HG02973 (cell line): ENCODE results near the gene SPTSSB.

Source experiments
- ATAC-seq: cut with Tn5 transposase; IDR thresholded peaks from one replicate; pipeline ENCODE4 v1.9.1; 2021; ENCODE audit warnings: moderate library complexity; ENCODE audit not compliant: unreplicated experiment

The SPTSSB gene

DNA sequence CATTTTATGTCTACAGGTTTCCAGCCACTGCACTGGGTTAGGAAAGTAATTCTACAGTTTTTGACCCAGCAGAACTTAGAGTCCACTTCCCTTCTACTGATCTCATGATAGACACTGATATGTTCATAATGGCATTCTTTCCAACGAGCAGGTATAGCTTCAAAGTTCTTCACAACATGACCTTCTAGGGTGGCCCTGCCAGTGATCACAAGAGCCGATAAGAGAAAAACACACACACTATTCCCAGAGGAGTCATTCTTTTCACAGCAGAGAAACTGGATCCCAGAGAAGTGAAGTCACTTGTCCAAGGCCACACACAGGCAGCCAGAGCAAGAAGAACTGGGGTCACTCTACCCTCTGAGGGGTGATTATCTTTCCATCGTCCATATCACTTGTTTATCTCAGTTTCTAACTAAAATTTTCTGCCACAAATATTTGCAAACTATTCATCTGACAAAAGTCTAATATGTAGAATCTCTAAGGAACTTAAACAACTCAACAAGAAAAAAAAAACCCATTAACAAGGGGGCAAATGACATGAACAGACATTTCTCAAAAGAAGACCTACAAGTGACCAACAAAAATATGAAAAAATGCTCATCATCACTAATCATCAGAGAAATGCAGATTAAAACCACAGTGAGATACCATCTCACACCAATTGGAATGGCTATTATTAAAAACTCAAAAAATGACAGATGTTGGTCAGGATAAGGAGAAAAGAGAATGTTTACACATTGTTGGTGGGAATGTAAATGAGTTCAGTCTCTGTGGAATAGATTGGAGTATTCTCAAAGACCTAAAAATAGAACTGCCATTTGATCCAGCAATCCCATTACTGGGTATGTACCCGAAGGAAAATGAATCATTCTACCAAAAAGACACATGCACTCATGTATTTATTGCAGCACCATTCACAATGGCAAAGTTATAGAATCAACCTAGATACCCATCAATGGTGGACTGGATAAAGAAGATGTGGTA lies 31.5 kb downstream of the SPTSSB start:
- ATAC-seq, result no peak

DNA sequence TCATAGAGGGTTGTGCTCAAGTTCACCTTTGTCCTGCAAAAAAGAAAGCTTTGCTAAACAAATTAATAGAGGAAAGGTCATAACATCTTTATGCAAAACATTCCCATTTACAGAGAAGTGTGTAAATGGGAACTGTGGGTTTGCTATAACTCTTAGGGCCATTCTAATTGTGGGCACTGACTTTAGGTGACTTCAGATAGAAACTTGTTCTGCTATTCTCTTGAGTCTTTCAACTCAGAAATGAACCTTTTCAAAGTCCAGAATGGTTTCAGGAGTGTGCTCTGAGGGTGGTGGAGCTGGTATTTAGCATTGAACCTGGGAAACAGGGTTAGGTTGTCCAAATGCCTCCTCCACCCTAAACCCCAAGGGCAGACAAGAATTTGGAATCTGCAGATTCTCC lies 34.0 kb downstream of the SPTSSB start:
- ATAC-seq, result no peak

DNA sequence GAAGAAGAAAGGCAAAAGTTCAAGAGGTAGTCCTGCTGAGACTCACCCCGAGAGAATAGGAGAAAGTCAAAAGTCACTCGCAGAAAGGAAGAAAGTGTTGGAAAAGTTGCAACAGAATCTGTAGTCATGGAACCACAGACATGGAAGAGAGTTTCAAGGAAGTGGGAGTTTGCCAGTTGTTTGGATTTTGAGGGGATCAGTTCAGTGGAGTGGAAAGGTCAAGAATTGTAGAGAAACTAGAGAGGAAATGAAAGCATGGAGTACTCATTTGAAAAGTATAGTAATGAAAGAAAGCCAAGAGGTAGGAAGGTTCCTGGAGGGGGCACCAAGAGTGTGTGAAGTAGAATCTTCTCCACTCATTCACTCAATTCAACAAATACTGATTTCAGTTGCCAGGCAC lies 34.7 kb downstream of the SPTSSB start:
- no peak for ATAC-seq

DNA sequence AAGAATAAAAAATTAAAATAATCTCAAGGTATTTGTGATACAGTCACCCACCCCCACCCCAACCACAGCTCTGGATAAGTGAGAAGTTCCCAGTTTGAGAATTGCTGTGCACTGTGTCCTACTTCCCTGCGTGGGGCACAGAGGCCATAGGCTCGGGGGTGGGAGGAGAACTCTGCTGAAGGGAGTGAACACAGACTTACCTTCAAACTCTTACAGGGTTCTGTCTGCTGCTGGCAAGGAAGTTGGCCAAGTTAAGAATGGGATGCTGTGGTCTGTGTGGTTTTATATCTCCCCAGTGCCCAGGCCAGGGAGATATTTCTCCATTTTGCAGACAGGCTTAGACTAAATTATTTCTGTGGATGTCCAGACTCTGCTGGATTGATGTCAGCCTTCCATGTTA lies 37.6 kb downstream of the SPTSSB start:
- ATAC-seq, result no peak

DNA sequence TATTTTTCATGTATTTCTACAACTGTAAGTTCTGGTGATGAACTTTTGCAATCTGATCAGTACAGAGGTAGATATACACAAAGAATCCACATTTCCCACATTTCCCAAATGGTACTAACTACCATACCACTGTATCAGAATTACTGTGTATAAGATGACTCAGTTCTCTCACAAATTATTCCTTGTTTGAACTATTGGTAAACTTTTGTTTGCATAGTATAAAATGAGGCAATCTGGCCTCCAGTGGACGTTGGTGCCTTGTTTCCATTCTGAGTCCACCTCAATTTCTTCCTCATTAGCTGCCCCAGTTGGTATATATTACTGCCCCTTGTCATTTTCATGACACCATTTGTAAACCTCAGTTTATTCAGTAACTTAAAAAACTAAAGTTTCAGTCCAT lies 38.5 kb downstream of the SPTSSB start:
- no peak for ATAC-seq

DNA sequence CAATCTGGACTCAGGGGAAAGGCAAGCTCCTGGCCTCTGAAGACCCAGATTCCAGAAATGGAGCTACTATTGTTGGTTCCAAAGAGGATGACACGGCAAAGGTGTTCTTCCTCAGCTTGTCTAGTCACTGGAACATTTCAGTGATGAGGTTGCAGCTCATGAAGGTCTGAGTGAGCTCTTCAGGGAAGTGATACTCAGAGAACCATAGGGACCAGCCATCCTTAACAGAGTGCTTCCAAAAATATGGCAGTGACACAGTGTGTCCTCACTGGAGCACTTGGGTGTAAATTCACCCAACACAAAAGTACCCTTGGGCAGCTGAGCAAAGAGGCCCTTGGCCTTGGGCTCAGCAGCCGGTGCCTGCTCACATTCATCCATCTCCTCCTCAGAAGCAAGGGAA lies 46.3 kb downstream of the SPTSSB start:
- no peak for ATAC-seq

DNA sequence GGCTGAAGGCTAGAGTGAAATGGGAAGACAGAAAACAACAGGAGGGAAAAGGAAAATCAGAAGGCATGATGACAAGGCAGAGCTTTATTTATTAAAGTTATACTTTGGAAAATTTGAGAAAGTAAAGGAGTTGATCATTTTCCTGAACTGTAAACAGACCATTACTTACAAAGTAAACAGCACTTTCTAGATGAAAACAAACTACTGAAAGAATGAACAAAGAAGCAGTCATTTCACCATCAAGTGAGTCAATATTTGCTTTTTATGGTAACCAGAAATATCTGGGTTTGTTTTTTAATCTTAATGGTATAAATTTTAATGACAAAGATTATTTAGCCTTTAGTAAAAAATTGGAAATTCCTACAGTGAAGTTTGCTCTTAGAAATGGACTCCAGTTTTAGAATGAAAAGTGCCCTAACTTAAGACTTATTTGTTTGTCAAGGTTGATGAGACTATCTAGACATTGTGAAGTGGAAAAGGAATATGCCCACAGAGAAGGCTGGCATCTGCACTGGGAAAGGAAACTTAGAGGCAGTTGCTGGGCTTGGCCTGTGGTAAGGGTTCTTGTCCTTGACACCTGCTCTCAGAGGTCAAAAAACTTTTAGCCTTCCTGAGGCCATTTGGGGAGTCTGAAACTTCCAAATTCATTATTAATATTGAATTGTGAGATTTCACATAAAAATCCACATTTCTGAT lies 47.2 kb downstream of the SPTSSB start:
- ATAC-seq, result no peak

DNA sequence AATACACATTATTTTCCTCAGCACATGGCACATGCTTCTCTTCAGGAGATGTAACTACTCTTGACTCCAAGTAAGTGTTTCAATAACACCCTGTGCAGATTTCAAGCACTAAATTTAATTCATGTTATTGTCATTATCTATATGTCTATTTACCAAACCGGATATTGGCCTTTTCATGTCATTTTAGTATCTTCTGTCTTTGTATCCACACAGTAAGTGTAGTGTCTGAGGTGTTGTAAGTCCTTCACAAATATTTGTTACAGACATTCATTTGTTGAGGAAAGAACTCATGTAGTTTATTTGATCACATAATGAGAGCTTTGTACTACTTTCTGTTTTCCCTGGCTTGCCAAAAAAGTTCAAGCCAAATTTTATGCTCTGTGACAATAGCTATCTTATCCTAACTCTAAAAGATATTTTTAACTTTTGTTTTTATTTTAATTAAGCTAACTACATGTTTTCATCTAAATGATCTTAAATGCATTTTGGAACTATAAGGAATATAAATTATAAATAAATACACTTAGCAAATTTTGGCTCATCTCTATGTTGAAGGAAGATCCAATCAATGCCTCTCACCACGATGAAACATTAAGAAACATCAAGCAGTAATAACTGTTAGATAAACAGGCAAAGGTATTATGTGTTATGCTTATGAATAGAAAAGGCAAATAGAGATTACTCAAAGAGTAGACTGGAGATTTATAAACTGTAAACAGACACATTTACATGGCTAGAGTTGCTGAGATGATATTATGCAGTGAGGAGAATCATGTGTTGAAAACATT lies 48.3 kb downstream of the SPTSSB start:
- ATAC-seq, result no peak

DNA sequence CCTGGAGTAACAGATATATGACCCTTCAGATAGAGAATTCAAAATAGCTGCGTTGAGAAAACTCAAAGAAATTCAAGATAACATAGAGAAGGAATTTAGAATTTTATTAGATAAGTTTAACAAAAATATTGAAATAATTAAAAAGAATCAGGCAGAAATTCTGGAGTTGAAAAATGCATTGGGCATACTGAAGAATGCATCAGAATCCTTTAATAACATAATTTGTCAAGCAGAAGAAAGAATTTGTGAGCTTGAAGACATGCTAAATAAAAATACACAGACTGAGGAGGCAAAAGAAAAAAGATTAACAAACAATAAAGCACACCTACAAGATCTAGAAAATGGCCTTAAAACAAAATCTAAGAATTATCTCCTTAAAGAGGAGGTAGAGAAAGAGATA lies 50.5 kb downstream of the SPTSSB start:
- no peak for ATAC-seq

DNA sequence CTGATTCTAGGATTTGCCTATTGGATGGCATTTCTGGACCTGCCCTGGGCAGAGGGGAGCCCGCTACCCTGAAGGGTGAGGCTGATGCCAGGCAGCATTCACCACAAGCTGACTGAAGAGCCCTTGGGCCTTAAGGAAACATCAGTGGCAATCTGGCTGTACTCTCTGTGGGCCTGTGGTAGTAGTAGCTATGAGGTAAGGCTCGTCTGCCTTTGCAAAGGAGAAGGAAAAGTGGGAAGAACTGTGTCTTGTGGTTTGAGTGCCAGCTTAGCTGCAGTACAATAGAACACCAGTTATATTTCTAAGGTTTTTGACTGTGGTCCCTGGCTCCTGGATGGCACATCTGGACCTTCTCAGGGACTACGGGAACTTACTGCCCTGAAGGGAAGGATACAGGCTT lies 51.5 kb downstream of the SPTSSB start:
- no peak for ATAC-seq

DNA sequence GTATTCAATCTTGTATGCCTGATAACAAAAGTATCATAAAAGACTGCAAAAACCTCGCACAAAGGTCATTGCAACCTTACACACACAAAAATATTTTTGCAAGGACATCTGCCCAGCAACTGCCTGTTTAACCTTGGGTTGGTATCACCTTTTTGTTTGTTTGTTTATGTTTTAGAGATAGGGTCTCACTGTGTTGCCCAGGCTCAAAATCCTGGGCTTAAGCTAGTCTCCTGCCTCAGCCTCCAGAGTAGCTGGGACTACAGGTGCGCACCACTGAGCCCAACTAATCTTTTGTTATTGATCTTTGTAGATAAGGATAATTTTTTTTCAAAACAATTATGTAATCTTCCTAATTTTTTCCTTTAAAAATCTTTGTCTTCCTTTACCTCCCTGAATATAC lies 54.2 kb downstream of the SPTSSB start:
- ATAC-seq, result no peak

DNA sequence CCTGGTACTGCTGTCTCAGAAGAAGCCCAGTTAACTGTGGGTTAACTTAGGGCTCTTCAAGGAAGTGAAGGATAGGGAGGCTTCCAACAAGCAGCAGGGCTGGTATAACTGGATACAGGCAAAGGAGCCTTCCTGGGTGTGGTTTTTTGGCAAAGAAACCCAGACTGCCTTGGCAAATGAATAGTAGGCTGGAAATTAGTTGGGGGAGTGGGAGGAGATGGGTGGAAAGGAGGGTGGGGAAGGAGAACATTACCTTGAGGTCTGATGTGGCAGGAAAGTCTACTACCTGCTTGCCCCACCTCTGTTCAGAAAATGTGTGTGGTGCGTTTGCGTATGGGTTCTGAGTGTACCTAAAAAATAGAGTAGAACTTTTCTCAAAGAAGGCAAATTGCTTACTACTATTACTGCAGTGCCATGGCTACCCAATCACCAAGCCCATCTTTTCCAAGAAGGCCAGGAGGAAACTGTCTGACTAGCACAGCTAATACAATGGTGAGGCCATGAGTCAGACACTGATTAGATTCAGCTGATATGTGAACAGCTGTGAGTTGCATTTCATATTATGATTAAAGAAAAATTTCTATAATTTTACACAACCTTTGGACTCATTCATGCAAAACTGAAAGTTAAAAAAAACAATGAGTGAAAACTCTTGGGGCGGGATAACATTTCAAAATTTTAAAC lies 55.2 kb downstream of the SPTSSB start:
- no peak for ATAC-seq

DNA sequence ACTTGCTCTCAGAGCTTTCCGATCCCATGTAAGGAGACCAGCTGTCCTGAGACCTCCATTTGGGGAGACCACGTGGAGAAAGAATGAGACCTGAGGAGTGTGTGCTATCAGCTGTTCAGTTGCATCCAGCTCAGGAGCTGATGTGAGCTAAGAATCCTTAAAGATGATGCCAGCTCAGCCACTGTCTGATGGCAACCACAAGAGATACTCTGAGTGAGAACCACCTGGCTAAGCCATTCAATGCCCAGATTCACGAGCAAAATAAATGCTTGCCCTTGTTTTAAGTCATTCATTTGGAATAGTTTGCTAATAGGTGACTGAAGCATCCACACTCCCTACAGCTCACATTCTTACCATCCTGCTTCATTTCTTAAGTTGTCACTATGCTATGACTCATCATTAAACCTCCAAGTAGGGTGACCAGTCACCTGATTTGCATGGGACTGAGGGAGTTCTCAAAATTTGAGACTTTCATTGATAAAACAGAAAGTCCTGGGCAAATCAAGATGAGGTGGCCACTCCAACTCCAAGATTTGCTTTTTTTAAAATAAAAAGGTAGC lies 56.4 kb downstream of the SPTSSB start:
- peak; percentile 60 for ATAC-seq

DNA sequence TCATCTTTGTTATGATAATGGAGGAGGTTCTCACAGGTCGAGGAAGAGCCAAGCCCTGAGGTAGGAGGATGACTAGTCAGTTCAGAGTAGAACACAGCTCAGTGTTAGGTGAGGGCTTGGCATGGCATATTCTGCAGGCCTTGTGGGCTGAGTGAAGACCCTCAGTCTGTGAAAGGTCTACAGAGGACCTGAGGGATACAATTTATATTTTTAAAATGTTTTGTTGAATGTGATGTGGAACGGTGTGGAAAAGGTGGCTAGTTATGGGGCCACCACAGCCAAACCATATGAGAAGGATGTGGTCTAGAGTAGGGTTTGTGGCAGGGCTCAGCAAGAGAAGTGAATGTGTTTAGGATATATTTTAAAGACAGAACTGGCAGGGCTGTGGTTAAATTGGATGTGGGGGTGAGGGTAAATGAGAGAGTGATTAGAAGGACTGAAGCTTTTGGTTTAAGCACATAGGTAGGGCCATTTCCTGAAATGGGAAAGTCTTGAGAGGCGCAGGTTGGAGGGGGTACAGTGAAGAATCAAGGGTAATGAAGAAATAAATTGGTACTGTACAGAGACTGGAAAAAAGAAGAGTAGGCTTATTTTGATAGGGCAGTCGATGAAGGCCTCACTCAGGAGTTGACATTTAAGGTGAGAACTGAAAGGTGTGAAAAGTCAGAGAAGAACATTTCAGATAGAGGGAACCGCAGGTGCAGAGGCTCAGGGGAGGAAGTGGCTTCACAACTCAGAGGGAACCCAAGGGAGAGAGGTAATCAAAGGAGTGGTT lies 60.5 kb downstream of the SPTSSB start:
- peak; percentile 75 for ATAC-seq

DNA sequence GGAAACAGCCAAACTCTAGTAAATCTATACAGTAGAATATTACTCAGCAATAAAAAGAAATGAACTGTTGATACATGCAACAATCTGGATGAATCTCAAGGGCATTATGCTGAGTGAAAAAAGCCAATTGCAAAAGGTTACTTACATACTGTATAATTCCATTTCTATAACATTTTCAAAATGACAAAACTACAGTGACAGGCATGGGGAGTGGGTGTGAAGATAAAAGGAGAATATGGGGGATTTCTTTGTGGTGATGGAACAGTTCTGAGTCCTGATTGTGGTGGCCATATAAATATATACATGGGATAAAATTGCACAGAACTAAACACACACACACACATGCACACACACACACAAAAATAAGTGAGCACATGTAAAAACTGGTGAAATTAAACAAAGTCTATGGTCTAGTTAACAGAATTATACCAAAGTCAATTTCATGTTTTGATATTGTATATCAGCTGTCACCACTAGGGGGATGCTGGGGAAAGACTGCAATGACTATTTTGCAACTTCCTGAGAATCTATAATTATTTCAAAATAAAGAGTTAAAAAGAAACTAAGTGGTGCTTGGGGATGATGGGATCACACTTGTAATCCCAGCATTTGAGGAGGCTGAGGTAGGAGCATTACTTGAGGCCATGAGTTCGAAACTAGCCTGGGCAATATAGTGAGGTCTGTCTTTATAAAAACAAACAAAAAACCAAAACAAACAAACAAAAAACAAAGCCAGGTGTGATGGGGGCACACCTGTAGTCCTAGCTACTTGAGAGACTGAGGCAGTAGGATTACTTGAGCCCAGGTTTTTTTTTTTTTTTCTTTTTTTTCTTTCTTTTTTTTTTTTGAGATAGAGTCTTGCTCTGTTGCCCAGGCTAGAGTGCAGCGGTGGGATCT lies 66.0 kb downstream of the SPTSSB start:
- no peak for ATAC-seq

DNA sequence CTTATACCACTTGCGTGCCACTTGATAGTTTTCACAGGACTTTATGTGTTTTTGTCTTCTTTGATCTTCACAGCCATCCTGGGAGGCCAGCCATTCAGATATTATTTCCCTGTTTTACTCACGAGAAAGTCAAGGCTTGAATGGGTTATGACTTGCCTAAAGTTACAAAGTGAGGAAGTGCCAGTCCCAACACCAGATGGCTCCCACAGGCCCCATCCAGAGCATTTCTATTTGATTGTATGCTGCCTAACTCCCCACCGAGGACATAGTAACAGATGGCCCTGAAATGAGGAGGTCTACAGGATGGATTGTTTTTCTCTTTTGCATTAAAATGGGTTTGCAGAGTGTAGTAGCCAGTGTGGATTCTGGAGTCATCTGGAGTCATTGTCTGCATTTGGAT lies 74.5 kb downstream of the SPTSSB start:
- no peak for ATAC-seq

DNA sequence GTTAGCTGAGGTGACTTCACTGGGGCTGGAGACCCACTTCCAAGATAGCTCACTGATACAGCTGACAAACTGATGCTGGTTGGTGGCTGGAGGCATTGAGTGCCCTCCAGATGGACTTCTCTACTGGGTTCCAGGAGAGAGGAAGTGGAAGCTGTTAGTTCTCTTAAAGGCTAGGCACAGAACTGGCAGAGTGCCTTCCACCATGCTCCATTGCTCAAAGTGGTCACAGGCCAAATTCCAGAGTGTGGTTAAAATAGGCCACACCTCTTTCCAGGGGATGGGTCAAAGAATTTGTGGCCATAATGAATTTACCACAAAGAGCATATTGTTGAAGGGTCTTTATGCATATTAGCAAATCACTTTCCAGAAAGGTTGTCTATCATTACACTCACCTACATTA lies 76.0 kb downstream of the SPTSSB start:
- ATAC-seq, result no peak
